Measurements from ENCODE around the gene RPS3. TPM values are rescaled to one million over a fixed set of nuclear protein-coding genes. Genes with fewer than 3 reads are reported as not detected.

Gene RPS3
- total RNA-seq, 1 donor from 2014 or later = 7,110 TPM

GRCh38 chr11:75433443-75433842 lies 34.1 kb downstream of the RPS3 start:
- FAIRE-seq (no peak), DNase-seq (ENCODE audit: low read depth) (no peak)
- peaks cover 11% of the 10 kb centered on the region for H3K27me3 ChIP-seq (ENCODE audit: control insufficient read depth, insufficient read depth, low read length)
- no peak for TF ChIP-seq CTCF (IDR thresholded peaks at IDR 0.05; ENCODE audit: insufficient read depth, low read length, severe bottlenecking)
- H3K36me3 ChIP-seq (ENCODE audit: control insufficient read depth, insufficient read depth, low read length) = no peaks in the 10 kb centered on the region
- H3K4me3 ChIP-seq (ENCODE audit: low read depth, low read length) = no peak overlapping the region

GRCh38 chr11:75434051-75434450 lies 34.7 kb downstream of the RPS3 start:
- peaks cover 11% of the 10 kb centered on the region for H3K27me3 ChIP-seq (ENCODE audit: control insufficient read depth, insufficient read depth, low read length)
- no peak for TF ChIP-seq CTCF (IDR thresholded peaks at IDR 0.05; ENCODE audit: insufficient read depth, low read length, severe bottlenecking)
- DNase-seq (ENCODE audit: low read depth) (no peak), FAIRE-seq (no peak)
- no peaks in the 10 kb centered on the region for H3K36me3 ChIP-seq (ENCODE audit: control insufficient read depth, insufficient read depth, low read length)
- H3K4me3 ChIP-seq (ENCODE audit: low read depth, low read length) = no peak overlapping the region

GRCh38 chr11:75434886-75435570 lies 35.7 kb downstream of the RPS3 start:
- TF ChIP-seq CTCF (IDR thresholded peaks at IDR 0.05; ENCODE audit: insufficient read depth, low read length, severe bottlenecking) = no peak
- H3K36me3 ChIP-seq (ENCODE audit: control insufficient read depth, insufficient read depth, low read length) = no peaks in the 10 kb centered on the region
- FAIRE-seq = no peak
- H3K27me3 ChIP-seq (ENCODE audit: control insufficient read depth, insufficient read depth, low read length) = peaks cover 11% of the 10 kb centered on the region
- no peak overlapping the region for H3K4me3 ChIP-seq (ENCODE audit: low read depth, low read length)
- no peak for DNase-seq (ENCODE audit: low read depth)

- TF ChIP-seq CTCF (IDR thresholded peaks at IDR 0.05; ENCODE audit: insufficient read depth, low read length, severe bottlenecking) = no peak
- Histone ChIP-seq H3K36me3 (ENCODE audit: control insufficient read depth, insufficient read depth, low read length) (no peaks in the 10 kb centered on the region), H3K27me3 (ENCODE audit: control insufficient read depth, insufficient read depth, low read length) (peaks cover 9% of the 10 kb centered on the region), H3K4me3 (ENCODE audit: low read depth, low read length) (no peak overlapping the region)
- FAIRE-seq (no peak), DNase-seq (ENCODE audit: low read depth) (no peak)
These were observed 36.2 kb downstream of the RPS3 start for GRCh38 chr11:75435571-75435925.

GRCh38 chr11:75436806-75437205 lies 37.5 kb downstream of the RPS3 start:
- DNase-seq (ENCODE audit: low read depth) (no peak), FAIRE-seq (no peak)
- peaks cover 6% of the 10 kb centered on the region for H3K27me3 ChIP-seq (ENCODE audit: control insufficient read depth, insufficient read depth, low read length)
- no peak for TF ChIP-seq CTCF (IDR thresholded peaks at IDR 0.05; ENCODE audit: insufficient read depth, low read length, severe bottlenecking)
- H3K36me3 ChIP-seq (ENCODE audit: control insufficient read depth, insufficient read depth, low read length) = no peaks in the 10 kb centered on the region
- H3K4me3 ChIP-seq (ENCODE audit: low read depth, low read length) = no peak overlapping the region

Data from bronchial epithelial cell (primary cell).